GM21529 (cell line): Measurements from ENCODE around the gene EIF4E.

Source experiments
- ATAC-seq: cut with Tn5 transposase; IDR thresholded peaks from one replicate; pipeline ENCODE4 v1.9.1; 2021; ENCODE audit not compliant: unreplicated experiment

EIF4E gene, protein sequence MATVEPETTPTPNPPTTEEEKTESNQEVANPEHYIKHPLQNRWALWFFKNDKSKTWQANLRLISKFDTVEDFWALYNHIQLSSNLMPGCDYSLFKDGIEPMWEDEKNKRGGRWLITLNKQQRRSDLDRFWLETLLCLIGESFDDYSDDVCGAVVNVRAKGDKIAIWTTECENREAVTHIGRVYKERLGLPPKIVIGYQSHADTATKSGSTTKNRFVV

GRCh38 chr4:98928505-98929340 is at the start of gene EIF4E:
EIF4E (minus strand) TSS chr4:98929133; CDS start chr4:98929112, 21 bp downstream.
- peak; percentile 63 for ATAC-seq

GRCh38 chr4:98977557-98977956 is 48.6 kb upstream of the EIF4E start:
- no peak for ATAC-seq

- no peak for ATAC-seq
Measured at GRCh38 chr4:98976716-98977115, 47.8 kb upstream of the EIF4E start.

- ATAC-seq, result no peak
Measured at GRCh38 chr4:98969878-98970785, 41.2 kb upstream of the EIF4E start.

DNA sequence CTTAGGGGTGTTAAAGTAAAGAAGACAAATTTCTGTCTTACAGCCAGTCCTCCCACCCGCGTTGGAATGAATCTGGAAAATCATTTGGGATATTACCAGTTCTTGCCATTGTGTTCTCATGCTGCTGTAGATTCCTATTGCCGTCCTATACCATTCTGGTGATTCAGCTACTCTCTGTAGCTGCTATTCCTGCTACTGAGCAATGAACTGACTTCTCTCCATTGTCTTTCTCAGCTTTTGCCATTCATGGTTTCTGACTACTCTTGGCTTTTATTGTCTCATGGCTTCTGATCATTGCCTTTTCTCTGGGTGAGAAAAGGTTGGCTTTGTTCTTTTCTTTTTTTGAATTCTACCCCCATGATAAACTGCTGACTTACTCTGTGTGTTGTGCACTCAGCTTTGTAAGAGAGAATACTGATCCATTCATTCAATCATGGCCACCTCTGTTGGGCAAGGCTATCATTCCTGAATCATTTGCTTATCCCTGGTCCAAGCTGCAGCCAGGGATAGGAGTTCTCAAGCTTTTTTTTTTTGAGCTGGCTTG is 38.9 kb upstream of the EIF4E start:
- no peak for ATAC-seq

DNA sequence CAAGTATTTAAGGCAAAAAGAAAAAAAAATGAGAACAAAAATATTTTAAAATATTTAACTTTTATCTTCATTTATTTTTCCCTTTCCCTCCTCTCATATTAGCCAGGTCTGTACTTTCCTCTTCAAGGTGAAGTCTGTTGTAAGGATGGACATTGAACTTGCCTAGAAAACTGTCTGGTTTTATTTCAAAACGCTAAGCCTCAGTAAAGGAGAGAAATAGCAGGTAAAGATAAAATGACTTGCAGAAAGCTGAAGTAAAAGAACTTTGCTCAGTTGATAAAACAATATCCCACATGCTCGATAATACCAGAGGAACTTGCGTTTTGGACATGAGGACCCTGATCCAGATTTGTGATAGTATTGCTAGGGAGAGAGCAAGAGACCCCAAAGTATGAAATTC is 38.0 kb upstream of the EIF4E start:
- no peak for ATAC-seq

DNA sequence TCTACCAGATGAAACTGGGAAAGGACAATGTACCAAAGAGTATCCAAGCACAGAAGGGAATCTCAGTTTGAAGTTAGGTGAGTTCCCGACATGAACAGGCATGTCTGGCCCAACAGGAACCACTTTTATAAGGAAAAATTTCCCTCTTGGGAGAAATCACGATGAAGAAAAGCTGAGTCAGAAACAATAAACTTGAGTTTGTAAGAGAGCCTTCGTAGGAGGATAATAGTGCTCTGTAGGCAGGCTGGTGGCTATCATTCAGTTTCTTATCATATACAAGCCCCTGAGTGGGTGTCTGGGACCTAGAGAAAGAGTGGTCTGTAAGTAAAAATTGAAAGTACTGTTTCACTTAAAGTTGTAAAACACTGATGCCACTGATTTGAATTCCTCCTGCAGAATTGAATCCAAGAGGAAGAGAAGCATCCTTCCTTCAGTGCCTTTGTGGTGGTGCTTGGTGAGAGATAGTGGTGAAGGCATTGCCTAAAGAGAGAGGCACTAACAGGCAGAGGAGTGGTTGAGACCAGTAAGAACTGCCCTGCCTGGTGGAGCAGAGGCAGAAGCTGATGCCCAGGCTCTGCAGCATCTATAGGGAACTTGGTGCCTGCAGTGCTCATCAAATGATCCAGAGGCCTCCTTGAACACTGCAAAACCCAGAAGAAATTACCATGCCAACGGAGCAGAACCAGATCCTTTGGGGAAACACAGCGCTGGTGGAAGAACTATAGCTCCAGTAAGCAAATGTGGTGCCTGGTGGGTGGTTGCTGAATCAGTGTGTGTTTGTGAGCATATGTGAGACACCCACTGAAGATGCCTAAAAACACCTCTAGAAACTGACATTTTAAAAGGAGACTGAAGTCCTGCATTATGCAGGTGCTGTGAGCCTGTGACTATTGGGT is 34.9 kb upstream of the EIF4E start:
- ATAC-seq, result no peak

DNA sequence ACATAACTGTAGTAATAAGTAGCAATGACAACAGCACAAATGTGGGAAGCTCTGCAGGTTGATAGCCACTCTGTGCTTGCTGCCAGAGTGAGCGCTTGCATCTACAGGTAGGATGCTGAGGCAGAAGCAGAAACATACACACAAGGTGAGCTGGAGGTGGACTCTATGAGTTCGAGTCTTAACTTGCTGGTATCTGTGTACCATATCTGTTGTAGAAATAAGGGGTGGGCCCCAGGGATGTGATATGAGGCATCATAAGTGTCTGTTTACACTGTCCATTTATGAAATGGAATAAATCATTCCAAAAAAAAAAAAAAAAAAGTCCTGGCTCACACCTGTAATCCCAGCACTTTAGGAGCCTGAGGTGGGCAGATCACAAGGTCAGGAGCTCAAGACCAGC is 32.8 kb upstream of the EIF4E start:
- ATAC-seq, result no peak

DNA sequence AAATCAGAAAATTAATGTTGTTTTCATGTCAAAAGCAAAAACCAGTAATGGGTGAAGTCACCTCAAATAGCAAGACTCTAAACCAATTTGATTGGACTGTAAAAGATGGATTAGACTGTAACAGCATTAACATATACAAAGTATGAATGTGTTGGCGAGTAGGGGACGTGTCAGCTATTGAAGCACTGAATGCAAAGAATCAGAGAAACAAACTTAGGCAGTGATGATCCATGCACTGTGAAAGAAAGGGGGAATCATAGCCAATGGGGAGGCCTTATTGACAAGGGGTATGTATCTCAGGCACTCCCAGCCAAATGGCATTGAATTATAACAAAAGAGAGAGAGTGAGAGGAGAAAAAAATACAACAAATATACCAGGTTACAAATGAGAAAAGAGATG is 30.5 kb upstream of the EIF4E start:
- ATAC-seq, result no peak

DNA sequence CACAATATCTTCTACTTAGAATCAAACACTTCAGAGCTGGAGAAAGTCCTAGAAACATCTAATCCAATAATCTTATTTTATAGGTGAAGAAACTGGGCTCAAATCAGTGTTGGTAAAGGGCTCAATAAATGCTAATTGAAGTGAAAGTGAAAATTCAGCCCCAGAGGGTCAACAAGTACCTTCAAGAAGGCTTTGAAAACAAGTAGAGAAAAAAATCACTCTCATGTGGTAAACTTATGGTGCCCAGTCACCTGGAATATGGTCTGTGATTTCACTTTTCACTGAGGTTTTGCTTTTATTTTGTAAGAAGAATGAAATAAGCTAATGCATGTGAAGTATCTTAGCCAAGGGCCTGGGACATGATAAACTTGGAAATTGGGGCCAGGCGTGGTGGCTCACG is 29.1 kb upstream of the EIF4E start:
- no peak for ATAC-seq

GRCh38 chr4:98955229-98955628 is 26.3 kb upstream of the EIF4E start:
- ATAC-seq, result no peak

- ATAC-seq, result no peak
Measured at GRCh38 chr4:98951710-98952109, 22.8 kb upstream of the EIF4E start.

DNA sequence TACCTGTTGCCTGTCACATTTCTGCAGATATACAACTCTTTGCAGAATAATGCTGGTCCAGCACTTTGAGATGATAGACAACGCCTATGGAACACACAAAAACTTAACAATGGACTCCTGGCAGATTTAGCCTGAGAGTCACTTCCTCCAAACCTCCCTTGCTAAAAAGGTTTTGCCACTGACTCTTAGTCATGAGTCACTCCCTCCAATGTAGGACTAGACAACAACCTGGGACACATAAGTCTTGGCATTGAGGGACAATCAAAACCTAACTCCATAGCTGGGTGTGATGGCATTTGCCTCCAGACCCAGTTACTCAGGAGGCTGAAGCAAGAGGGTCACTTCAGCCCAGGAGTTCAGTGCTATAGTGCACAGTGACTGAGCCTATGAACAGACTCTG is 22.0 kb upstream of the EIF4E start:
- no peak for ATAC-seq

GRCh38 chr4:98946359-98946758 is 17.4 kb upstream of the EIF4E start:
- ATAC-seq, result no peak

DNA sequence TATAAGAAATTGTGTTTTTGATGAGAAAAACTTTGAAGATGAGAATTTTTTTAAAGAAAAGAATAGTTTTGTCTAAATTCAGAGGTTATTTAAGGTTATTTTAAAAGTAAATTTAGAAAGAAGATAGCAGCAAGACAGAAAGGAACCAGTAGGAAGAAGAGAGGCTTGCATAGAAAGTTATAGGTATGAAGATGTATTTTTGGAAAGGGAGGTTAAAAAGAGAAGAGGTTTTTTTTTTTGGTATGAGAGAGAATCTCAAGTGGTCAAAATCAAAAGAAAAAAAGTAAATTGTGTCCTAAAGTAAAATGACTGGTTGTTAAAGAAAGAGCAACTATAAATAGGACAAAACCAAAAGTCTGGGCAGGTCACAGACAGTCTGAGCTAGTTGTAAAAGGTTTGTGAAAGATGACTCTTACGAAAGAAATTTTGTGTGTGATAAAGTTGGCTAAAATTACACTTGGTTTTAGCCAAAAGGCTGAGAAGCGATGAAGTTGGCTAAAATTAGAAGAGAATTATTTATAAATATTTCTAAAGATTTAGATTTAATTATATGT is 16.4 kb upstream of the EIF4E start:
- ATAC-seq, result peak; percentile 84

GRCh38 chr4:98939892-98940298 is 11.0 kb upstream of the EIF4E start:
- ATAC-seq, result no peak

GRCh38 chr4:98939438-98939837 is 10.5 kb upstream of the EIF4E start:
- ATAC-seq, result no peak

DNA sequence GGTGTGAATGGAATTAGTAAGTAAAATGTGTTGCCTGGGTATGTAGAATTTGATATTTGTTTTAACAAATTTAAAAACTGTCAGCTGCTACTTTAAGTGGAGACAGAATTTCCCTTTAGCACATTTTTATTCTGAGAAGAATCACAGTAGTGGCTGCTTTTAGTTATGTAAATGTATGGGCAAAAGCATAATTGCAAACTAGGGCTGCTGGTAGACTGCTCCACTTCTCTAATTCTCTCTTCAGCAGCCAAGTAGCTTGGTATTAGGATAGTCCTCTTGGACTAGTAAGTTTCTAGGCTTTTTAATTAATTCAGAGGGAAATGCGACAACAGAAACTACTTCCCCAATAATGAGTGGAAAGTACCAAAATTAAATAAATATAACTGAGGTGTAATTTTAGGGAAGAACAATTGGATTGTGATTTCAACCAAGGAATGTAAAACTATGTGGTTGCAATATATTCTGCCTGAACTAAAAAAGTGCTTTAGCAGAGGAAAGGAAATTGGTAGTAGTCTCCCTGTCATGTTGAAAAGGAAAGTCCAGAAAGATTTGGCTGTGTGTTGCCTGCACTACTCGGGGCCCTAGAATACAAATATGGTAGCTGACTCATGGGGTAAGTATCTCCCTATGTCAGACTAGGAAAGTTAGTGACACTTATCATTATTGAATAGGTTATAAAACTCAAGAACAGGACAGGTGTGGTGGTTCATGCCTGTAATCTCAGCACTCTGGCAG is 9.2 kb upstream of the EIF4E start:
- ATAC-seq, result no peak

DNA sequence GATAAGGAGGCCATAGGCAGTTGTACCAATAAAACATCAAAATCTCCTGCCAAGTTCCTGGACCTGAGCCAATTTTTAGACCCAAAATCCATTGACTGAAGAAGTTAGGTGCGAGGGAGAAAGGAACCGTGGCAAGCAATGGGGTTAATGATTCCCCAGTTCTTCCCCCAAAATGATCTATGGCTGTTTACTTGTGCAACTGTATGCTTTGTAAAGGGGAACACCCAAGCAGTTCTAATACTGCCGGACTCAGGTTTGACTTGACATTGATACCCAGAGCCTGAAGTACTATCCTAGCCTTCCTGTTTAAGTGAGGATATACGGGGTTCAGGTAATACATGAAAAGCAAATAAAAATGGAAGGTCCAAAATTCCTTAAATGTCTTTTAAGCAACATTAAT is 6.7 kb upstream of the EIF4E start:
- no peak for ATAC-seq
